OCI-LY3 (cell line): ENCODE data around the gene STX16.

Source experiments
- H2AFZ ChIP-seq: fragments of 200-600, 300-600 bp; shearing (Covaris generic); 2 replicates; pipeline ENCODE4 v1.6.0; 2014; ENCODE audit warnings: antibody characterized with exemption, low read depth, low read length
- H3K27ac ChIP-seq: fragments of 200-600, 300-600 bp; sonication (generic); 2 replicates; pipeline ENCODE4 v1.5.1; 2014; ENCODE audit warnings: mild to moderate bottlenecking, low read length, moderate library complexity, mixed read lengths
- H3K27me3 ChIP-seq: fragments of 200-600, 300-600 bp; sonication (generic); 2 replicates; pipeline ENCODE4 v1.6.1; 2014; ENCODE audit warnings: low read depth, low read length, mixed read lengths
- H3K36me3 ChIP-seq: fragments of 200-600, 300-600 bp; sonication (generic); replicated peaks from 2 replicates; pipeline ENCODE3; 2014; ENCODE audit warnings: low read depth, low read length, mixed read lengths
- H3K4me1 ChIP-seq: fragments of 300-600, 200-600 bp; sonication (generic); 2 replicates; pipeline ENCODE4 v1.6.1; 2014; ENCODE audit warnings: low read length, mixed read lengths
- H3K4me2 ChIP-seq: fragments of 200-600, 300-600 bp; sonication (generic); 2 replicates; pipeline ENCODE4 v1.6.1; 2014; ENCODE audit warnings: low read length, mixed read lengths
- H3K4me3 ChIP-seq: fragments of 300-600, 200-600 bp; sonication (generic); 2 replicates; pipeline ENCODE4 v1.5.1; 2014; ENCODE audit warnings: antibody characterized with exemption, mild to moderate bottlenecking, low read length, moderate library complexity
- H3K79me2 ChIP-seq: fragments of 300-600, 200-600 bp; shearing (Covaris generic); 2 replicates; pipeline ENCODE4 v1.6.1; 2014; ENCODE audit warnings: mild to moderate bottlenecking, low read length, mixed read lengths
- H3K9ac ChIP-seq: fragments of 300-600, 200-600 bp; shearing (Covaris generic); 2 replicates; pipeline ENCODE4 v1.6.0; 2014; ENCODE audit warnings: mild to moderate bottlenecking, low read length, moderate library complexity
- H3K9me3 ChIP-seq: fragments of 200-600, 300-600 bp; shearing (Covaris generic); 2 replicates; pipeline ENCODE4 v1.6.1; 2014; ENCODE audit warnings: low read length, mixed read lengths; ENCODE audit not compliant: insufficient read depth
- H4K20me1 ChIP-seq: fragments of 200-600, 300-600 bp; sonication (generic); 2 replicates; pipeline ENCODE4 v1.6.1; 2016; ENCODE audit warnings: low read length, mixed read lengths; ENCODE audit not compliant: insufficient read depth
- CTCF ChIP-seq: fragments of 200-600, 300-600 bp; sonication (generic); IDR thresholded peaks from 2 replicates; pipeline ENCODE4 v1.5.1; 2014; ENCODE audit warnings: antibody characterized with exemption, low read length, low read depth
- EZH2phosphoT487 ChIP-seq: fragments of 200-600 bp; shearing (Covaris generic); IDR thresholded peaks from 2 replicates; pipeline ENCODE4 v1.6.1; 2018; ENCODE audit warnings: antibody characterized with exemption, mixed run types, low read depth

Gene STX16

DNA sequence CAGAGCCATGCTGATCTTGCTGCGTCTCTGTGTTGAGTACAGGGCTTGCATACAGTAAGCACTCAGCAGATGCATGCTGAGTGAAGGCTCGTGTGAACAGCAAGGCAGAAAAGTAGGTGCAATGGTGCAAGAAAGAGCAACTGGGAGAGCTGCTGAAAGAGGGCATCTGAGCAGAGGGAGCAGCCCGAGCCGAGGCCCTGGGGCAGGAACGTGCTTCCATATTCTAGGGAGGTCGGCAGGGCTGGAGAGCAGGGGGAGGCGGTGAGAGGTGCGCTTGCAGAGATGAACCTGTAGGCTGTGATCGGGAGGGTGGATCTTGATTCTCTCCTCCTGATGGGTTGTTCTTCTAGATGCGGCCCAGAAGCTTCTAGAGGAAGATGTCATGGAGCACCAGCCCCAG, 26.4 kb upstream of the STX16 start:
- H3K4me3 ChIP-seq: no peak overlapping the region
- H3K9me3 ChIP-seq: no peaks in the 10 kb centered on the region
- peaks cover 52% of the 10 kb centered on the region for H3K27me3 ChIP-seq
- H2AFZ ChIP-seq: no peak overlapping the region
- peaks cover 13% of the 10 kb centered on the region for H3K4me1 ChIP-seq
- H3K79me2 ChIP-seq: no peaks in the 10 kb centered on the region
- H4K20me1 ChIP-seq: no peaks in the 10 kb centered on the region
- H3K36me3 ChIP-seq: no peaks in the 10 kb centered on the region
- H3K9ac ChIP-seq: no peak overlapping the region
- no peak overlapping the region for H3K4me2 ChIP-seq
- H3K27ac ChIP-seq: no peak overlapping the region
- TF ChIP-seq EZH2phosphoT487: no peak
- no peak for TF ChIP-seq CTCF

DNA sequence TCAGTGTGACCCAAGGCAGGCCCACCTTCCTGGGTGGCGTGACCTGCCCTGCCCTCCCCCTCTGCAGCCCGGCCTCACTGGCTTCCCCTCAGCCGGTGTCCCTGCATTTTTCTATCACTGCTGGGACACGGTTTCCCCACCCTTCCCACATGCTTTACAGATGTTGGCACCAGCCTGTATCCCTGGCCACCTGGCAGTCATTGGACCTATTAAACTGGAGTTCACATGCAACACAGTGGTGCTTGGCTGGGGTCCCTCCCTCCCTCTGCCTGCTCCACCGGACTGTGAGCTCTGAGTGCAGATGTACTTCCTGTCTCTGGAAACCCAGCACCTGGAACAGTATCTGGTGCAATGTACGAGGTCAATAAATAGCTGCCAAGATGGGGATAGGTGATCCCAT, 25.5 kb upstream of the STX16 start:
- Histone ChIP-seq H3K9me3 (no peaks in the 10 kb centered on the region), H3K4me2 (no peak overlapping the region), H3K27me3 (peaks cover 52% of the 10 kb centered on the region), H3K79me2 (no peaks in the 10 kb centered on the region), H3K9ac (no peak overlapping the region), H3K36me3 (no peaks in the 10 kb centered on the region), H3K4me1 (peaks cover 13% of the 10 kb centered on the region), H3K4me3 (no peak overlapping the region), H3K27ac (no peak overlapping the region), H4K20me1 (no peaks in the 10 kb centered on the region), H2AFZ (no peak overlapping the region)
- TF ChIP-seq CTCF: no peak
- TF ChIP-seq EZH2phosphoT487: no peak

DNA sequence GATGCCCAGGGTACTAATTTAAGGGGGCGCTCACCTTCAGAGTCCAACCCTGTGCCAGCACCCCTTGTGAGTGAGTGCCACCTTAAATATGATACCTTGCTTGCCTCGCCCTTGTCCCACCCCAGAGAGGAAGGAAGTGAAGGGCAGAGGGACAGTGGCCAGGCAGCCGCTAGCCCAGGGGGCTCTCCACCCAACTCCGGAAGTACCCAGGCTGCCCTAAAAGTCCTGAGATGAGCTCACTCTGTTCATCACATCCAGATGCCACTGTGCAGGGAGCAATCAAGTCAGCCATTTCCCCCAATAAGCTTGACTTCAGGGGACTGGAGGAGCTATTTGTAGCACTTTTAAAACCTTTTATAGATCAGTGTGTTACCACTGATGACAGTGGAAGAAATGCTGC, 25.0 kb upstream of the STX16 start:
- Histone ChIP-seq H3K79me2 (no peaks in the 10 kb centered on the region), H3K9ac (no peak overlapping the region), H3K4me1 (peaks cover 13% of the 10 kb centered on the region), H3K27me3 (peaks cover 52% of the 10 kb centered on the region), H3K4me2 (no peak overlapping the region), H4K20me1 (no peaks in the 10 kb centered on the region), H3K4me3 (no peak overlapping the region), H2AFZ (no peak overlapping the region), H3K36me3 (no peaks in the 10 kb centered on the region), H3K9me3 (no peaks in the 10 kb centered on the region), H3K27ac (no peak overlapping the region)
- no peak for TF ChIP-seq EZH2phosphoT487
- no peak for TF ChIP-seq CTCF

- H3K9ac ChIP-seq: no peak overlapping the region
Measured at GRCh38 chr20:58627212-58628072, 23.6 kb upstream of the STX16 start.

More at GRCh38 chr20:58627212-58628072, 23.6 kb upstream of the STX16 start:
- no peak for TF ChIP-seq CTCF
- no peak for TF ChIP-seq EZH2phosphoT487
- no peaks in the 10 kb centered on the region for H3K36me3 ChIP-seq
- no peak overlapping the region for H3K27ac ChIP-seq
- H3K4me3 ChIP-seq: no peak overlapping the region
- no peak overlapping the region for H2AFZ ChIP-seq
- peaks cover 38% of the 10 kb centered on the region for H3K27me3 ChIP-seq
- H3K4me1 ChIP-seq: peaks cover 13% of the 10 kb centered on the region
- peak overlapping the region; percentile 6; the same call in 1 of the 2 replicates for H3K4me2 ChIP-seq
- no peaks in the 10 kb centered on the region for H4K20me1 ChIP-seq
- H3K9me3 ChIP-seq: no peaks in the 10 kb centered on the region
- no peaks in the 10 kb centered on the region for H3K79me2 ChIP-seq
